Measurements from ENCODE around the gene ZNF284.
"Not testable (repeated sequence)": the region's sequence is repeated elsewhere in the genome, so short reads cannot be mapped to it uniquely, and the experiment has no call there.

Gene ZNF284

DNA sequence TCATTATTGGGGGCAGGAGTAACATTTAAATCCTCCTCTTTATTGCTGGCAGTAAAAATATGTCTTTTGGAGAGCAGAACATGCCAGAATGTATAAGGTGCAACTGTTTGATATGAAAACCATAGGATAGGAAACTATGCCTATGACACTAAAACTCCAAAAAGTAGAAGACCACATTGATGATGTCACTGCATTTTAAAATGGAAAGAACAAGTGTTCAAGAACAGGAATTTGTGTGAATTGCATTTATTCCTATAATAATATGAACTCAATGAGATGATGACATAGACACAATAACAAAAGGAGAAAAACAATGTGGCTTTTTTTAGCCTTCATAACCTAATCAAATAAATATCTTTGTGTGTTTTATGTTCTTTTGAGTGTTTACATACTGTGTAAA, 37.5 kb downstream of the ZNF284 start:
- in situ Hi-C loops (cut with MboI; ENCODE audit: low sequenced_read_pairs) = no loop called here

DNA sequence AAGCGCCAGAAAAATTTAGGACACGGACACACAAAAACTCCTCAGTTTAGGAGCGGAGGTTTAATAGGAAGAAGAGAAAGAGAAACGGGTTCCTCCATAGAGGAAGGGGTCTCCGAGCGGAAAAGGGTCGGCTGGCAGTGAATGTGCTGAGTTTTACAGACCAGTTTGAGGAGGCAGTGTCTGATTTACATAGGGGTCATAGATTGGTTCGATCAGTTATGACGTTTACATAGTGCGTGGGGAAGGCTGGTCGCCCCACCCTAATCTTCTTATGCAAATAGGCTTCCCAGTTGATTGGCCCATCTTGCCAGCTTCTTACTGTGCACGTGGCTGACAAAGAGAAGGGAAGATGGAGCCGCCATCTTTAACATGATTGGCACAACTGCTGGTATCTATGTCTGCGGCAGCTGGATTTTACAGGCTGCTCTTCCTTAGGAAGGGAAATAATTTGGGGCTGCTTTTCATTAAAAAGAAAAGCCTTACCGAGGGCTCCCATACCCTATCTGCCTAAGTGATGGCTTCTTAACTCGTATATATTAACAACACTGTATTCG, 40.0 kb downstream of the ZNF284 start:
- in situ Hi-C loops (cut with MboI; ENCODE audit: low sequenced_read_pairs) = no loop called here

DNA sequence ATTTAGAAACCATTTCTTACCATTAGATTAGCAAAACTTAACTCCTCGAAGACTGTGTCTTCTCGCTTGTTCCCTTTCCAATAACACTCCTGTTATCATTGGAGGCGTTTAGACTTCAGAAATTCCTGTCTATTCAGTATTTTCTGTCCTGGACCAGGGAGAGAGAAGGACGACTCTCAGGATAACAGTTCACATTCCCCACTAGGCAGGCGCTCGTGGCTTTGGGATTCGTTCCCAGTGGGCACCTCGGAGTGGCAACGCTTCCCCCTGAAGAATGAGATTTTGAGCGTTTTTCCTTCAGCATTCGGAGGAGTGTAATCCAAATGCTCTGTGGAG, 40.8 kb downstream of the ZNF284 start:
- in situ Hi-C loops (cut with MboI; ENCODE audit: low sequenced_read_pairs) = no loop called here

DNA sequence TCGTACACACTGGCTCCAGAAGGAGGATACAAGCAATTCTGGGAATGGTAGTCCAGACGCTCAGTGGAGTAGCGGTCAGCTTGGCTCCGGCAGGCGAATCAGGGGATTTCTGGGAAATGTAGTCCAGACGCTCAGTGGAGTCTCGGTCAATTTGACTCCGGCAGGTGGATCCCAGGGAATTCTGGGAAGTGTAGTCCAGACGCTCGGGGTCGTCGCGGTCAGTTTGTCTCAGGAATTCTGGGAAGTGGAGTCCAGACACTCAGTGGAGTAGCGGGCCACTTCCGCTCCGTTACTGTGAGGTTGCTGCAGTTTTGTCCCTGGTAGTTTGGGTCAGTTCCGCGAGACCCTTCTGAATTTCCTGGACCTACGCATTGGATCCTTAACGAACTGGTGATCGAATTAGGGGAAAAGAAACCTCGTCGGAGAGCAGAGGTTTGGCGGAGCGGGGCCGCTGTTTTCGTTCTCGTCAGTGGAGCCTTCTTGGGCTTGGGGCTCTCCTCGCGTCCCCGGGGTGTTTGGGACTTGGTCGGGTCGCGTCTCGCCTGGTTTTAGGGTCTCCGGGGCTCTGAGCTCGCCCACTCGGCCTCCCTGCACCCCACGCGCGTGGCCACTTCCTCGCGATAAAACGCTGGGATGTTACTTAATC, 41.3 kb downstream of the ZNF284 start, which contains the start of gene ZNF225:
Gene ZNF225 (plus strand): TSS at position 262 of the 646 bp plus-strand sequence. CDS start 2,429 bp downstream, outside the sequence.
- in situ Hi-C loops (cut with MboI; ENCODE audit: low sequenced_read_pairs) = no loop called here

DNA sequence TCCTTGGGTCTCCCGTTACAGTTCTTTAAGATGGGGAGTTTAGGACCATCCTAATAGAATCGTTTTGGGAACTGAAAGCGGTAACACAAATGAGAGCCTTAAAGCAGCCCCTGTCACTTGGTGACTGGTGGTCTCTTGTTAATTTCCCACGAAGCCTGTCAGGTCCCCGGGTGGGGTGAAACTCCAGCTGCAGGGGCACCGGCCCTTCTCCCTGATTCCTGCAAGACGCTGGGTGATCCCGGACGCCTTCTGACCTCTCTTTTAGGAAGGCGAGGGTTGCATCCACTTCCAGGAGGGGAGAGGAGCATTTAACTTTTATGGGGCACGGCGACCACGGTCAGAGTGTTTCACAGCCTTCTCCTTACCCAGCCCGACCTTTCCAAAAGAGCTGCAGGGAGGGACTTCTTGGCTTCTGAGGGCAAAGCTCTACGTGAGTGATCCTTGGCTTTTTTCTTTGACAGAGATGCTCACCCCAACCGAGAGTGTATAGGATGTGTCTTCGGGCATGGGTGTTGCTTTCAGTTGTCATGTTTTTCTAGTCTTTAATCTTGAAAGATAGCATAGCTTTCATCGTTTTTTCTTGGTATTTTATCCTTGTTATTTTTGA, 41.9 kb downstream of the ZNF284 start:
- in situ Hi-C loops (cut with MboI; ENCODE audit: low sequenced_read_pairs) = no loop called here

DNA sequence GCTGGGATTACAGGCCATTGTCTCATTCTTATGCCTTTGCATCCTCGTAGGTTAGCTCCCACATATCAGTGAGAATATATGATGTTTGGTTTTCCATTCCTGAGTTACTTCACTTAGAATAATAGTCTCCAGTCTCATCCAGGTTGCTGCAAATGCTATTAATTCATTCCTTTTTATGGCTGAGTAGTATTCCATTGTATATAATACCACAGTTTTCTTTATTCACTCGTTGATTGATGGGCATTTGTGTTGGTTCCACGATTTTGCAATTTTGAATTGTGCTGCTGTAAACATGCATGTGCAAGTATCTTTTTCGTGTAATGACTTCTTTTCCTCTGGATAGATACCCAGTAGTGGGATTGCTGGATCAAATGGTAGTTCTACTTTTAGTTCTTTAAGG, 49.2 kb downstream of the ZNF284 start:
- in situ Hi-C loops (cut with MboI; ENCODE audit: low sequenced_read_pairs) = not testable (repeated sequence)

DNA sequence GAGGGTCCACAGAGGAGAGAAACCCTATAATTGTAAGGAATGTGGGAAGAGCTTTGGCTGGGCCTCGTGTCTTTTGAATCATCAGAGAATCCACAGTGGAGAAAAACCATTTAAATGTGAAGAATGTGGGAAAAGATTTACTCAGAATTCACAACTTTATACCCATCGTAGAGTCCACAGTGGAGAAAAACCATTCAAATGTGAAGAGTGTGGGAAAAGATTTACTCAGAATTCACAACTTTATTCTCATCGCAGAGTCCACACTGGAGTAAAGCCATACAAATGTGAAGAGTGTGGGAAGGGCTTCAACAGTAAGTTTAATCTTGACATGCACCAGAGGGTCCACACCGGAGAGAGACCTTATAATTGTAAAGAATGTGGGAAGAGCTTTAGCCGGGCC, 60.0 kb downstream of the ZNF284 start:
- in situ Hi-C loops (cut with MboI; ENCODE audit: low sequenced_read_pairs) = no loop called here

Measured in hTERT RPE-1 (cell line).